Thymus (tissue), 11 donors: Measurements from ENCODE around the gene GRID2IP. TPM values are rescaled to one million over a fixed set of nuclear protein-coding genes. Genes with fewer than 3 reads are reported as not detected.
A peak's percentile ranks its signal among the peaks of the same experiment; 100 is the strongest.

Experiments used
- DNase-seq, 9 donors: peaks; one replicate each; pipeline ENCODE4 v3.0.0-alpha.2; 2013; ENCODE audit warnings: low spot score in 9 of 9, low read depth in 6 of 9, missing footprints in 1 of 9
- H3K27ac ChIP-seq, 2 donors: one replicate each; pipeline ENCODE4 v1.5.1; 2013; ENCODE audit warnings: control low read depth in 1 of 2, low read depth in 1 of 2, low read length in 1 of 2, mild to moderate bottlenecking in 1 of 2, moderate library complexity in 1 of 2
- H3K27me3 ChIP-seq, 2 donors: one replicate each; pipeline ENCODE4 v1.5.1; 2013; ENCODE audit warnings: low read length in 1 of 2; ENCODE audit not compliant: control insufficient read depth in 2 of 2, insufficient read depth in 1 of 2
- H3K36me3 ChIP-seq, 2 donors: one replicate each; pipeline ENCODE4 v1.5.1; 2013; ENCODE audit warnings: low read length in 1 of 2, mild to moderate bottlenecking in 1 of 2, moderate library complexity in 1 of 2; ENCODE audit not compliant: control insufficient read depth in 2 of 2, insufficient read depth in 2 of 2
- H3K4me1 ChIP-seq, 2 donors: one replicate each; pipeline ENCODE4 v1.5.1; 2013; ENCODE audit warnings: low read length in 2 of 2; ENCODE audit not compliant: control insufficient read depth in 2 of 2, insufficient read depth in 2 of 2
- H3K4me3 ChIP-seq, 2 donors: one replicate each; pipeline ENCODE4 v1.5.1; 2013; ENCODE audit warnings: low read length in 2 of 2, control low read depth in 1 of 2, mild to moderate bottlenecking in 1 of 2
- H3K9me3 ChIP-seq, 2 donors: one replicate each; pipeline ENCODE4 v1.5.1; 2013; ENCODE audit warnings: low read length in 1 of 2, mild to moderate bottlenecking in 1 of 2; ENCODE audit not compliant: control insufficient read depth in 2 of 2, insufficient read depth in 1 of 2
- WGBS: extraction: QIAGEN DNeasy Blood & Tissue Kit; methylation state at CpG from one replicate; pipeline ENCODE4 v1.1.7; 2013; 5-methylcytosine and 5-hydroxymethylcytosine counted together
- polyA plus RNA-seq: library from polyadenylated mRNA; stranded (reverse); fragments of 200-250 nt; gene quantifications from one replicate; pipeline ENCODE4 v1.2.3, GENCODE V29; 2013
- total RNA-seq: library from RNA; stranded (reverse); fragments of 120-200 nt; gene quantifications from one replicate; pipeline ENCODE4 v1.2.4, GENCODE V29; 2013
- donor health status: healthy.

Gene GRID2IP
- total and polyA plus RNA-seq, 2 donors = 0.28 to 0.46 TPM

GRCh38 chr7:6546498-6547251 is 4.6 kb downstream of the GRID2IP start:
- no peak overlapping the region for H3K4me3 ChIP-seq
- H3K4me1 ChIP-seq = peaks cover 10 to 22% of the 10 kb centered on the region in 2 donors
- H3K27ac ChIP-seq = peak overlapping the region; percentile 5 to 84
- H3K27me3 ChIP-seq = no peaks in the 10 kb centered on the region
- DNase-seq = no peak
- 73% methylated on average over 11 of the region's 12 CpGs for WGBS
- no peaks in the 10 kb centered on the region for H3K9me3 ChIP-seq
- no peaks in the 10 kb centered on the region for H3K36me3 ChIP-seq

GRCh38 chr7:6545398-6546126 is 5.7 kb downstream of the GRID2IP start:
- Histone ChIP-seq H3K4me1 (peaks cover 10 to 22% of the 10 kb centered on the region in 2 donors), H3K4me3 (no peak overlapping the region), H3K9me3 (no peaks in the 10 kb centered on the region), H3K27me3 (no peaks in the 10 kb centered on the region), H3K36me3 (no peaks in the 10 kb centered on the region), H3K27ac (peak overlapping the region; percentile 74 to 84)
- peak in 4 of 9 donors; percentile 45 to 80 (median 64) for DNase-seq
- WGBS = 50% methylated on average over 22 of the region's 22 CpGs

- peaks cover 0 to 6% of the 10 kb centered on the region in 2 donors for H3K27me3 ChIP-seq
- 100% methylated on average over 1 of the region's 1 CpG for WGBS
- H3K9me3 ChIP-seq = no peaks in the 10 kb centered on the region
- no peak overlapping the region for H3K4me3 ChIP-seq
- H3K36me3 ChIP-seq = no peaks in the 10 kb centered on the region
- H3K27ac ChIP-seq = no peak overlapping the region
- peaks cover 10 to 22% of the 10 kb centered on the region in 2 donors for H3K4me1 ChIP-seq
- no peak for DNase-seq
These were observed 8.9 kb downstream of the GRID2IP start for GRCh38 chr7:6542368-6542767.

GRCh38 chr7:6536262-6537260 is 14.7 kb downstream of the GRID2IP start:
- H3K27ac ChIP-seq = no peak overlapping the region
- H3K36me3 ChIP-seq = no peaks in the 10 kb centered on the region
- H3K4me3 ChIP-seq = peak overlapping the region; percentile 22 to 42
- 5% methylated on average over 56 of the region's 56 CpGs for WGBS
- peaks cover 0 to 16% of the 10 kb centered on the region in 2 donors for H3K4me1 ChIP-seq
- no peaks in the 10 kb centered on the region for H3K9me3 ChIP-seq
- H3K27me3 ChIP-seq = peaks cover 4 to 50% of the 10 kb centered on the region in 2 donors
- peak in 1 of 9 donors; percentile 49 for DNase-seq

GRCh38 chr7:6533893-6534495 is 17.3 kb downstream of the GRID2IP start:
- Histone ChIP-seq H3K27ac (no peak overlapping the region), H3K36me3 (no peaks in the 10 kb centered on the region), H3K4me1 (peaks cover 6 to 26% of the 10 kb centered on the region in 2 donors), H3K4me3 (no peak overlapping the region), H3K27me3 (peaks cover 4 to 73% of the 10 kb centered on the region in 2 donors), H3K9me3 (peaks cover 0 to 3% of the 10 kb centered on the region in 2 donors)
- WGBS = 26% methylated on average over 12 of the region's 12 CpGs
- no peak for DNase-seq

GRCh38 chr7:6532516-6532915 is 18.7 kb downstream of the GRID2IP start:
- Histone ChIP-seq H3K4me1 (peaks cover 6 to 26% of the 10 kb centered on the region in 2 donors), H3K27ac (no peak overlapping the region), H3K27me3 (peaks cover 7 to 82% of the 10 kb centered on the region in 2 donors), H3K36me3 (no peaks in the 10 kb centered on the region), H3K4me3 (no peak overlapping the region), H3K9me3 (peaks cover 0 to 3% of the 10 kb centered on the region in 2 donors)
- no peak for DNase-seq
- 91% methylated on average over 7 of the region's 7 CpGs for whole genome bisulfite sequencing

- Histone ChIP-seq H3K9me3 (peaks cover 0 to 6% of the 10 kb centered on the region in 2 donors), H3K36me3 (no peaks in the 10 kb centered on the region), H3K27me3 (peaks cover 15 to 83% of the 10 kb centered on the region in 2 donors), H3K27ac (no peak overlapping the region), H3K4me3 (peak overlapping the region; percentile 44 to 76), H3K4me1 (peaks cover 9 to 30% of the 10 kb centered on the region in 2 donors)
- no peak for DNase-seq
- WGBS = 66% methylated on average over 19 of the region's 19 CpGs
These were observed 19.6 kb downstream of the GRID2IP start for GRCh38 chr7:6531492-6532279.
